Measurements from ENCODE around the gene NME9. TPM values are rescaled to one million over a fixed set of nuclear protein-coding genes. Genes with fewer than 3 reads are reported as not detected.
A peak's percentile ranks its signal among the peaks of the same experiment; 100 is the strongest.

NME9 gene
- total RNA-seq, 4 donors from 2014 or later, result 0.48 TPM; not detected in 3

DNA sequence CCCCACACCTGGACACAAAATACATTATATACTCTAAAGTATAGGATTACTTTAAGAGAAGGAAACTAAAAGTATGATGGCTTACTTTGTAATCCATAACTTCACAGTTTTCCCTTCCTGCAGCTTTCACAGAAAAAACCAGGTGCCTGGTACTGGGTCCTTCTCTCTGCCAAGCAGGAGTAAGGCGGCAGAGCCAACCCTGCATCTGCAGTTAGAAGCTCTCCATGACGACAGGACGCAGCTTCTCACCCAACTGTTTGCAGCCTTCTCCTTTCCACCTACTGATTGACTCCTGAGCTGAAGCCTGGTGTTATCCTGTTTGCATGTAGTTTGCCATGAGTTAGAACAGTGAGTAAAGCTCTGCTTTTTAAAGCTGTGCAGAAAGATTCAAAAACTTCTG is 25.4 kb upstream of the NME9 start:
- DNase-seq (ENCODE audit: low spot score) (no peak), ATAC-seq (ENCODE audit: low FRiP score) (no peak)
- TF ChIP-seq, protein P1, sequence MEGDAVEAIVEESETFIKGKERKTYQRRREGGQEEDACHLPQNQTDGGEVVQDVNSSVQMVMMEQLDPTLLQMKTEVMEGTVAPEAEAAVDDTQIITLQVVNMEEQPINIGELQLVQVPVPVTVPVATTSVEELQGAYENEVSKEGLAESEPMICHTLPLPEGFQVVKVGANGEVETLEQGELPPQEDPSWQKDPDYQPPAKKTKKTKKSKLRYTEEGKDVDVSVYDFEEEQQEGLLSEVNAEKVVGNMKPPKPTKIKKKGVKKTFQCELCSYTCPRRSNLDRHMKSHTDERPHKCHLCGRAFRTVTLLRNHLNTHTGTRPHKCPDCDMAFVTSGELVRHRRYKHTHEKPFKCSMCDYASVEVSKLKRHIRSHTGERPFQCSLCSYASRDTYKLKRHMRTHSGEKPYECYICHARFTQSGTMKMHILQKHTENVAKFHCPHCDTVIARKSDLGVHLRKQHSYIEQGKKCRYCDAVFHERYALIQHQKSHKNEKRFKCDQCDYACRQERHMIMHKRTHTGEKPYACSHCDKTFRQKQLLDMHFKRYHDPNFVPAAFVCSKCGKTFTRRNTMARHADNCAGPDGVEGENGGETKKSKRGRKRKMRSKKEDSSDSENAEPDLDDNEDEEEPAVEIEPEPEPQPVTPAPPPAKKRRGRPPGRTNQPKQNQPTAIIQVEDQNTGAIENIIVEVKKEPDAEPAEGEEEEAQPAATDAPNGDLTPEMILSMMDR (IDR thresholded peaks at IDR 0.05), result no peak

DNA sequence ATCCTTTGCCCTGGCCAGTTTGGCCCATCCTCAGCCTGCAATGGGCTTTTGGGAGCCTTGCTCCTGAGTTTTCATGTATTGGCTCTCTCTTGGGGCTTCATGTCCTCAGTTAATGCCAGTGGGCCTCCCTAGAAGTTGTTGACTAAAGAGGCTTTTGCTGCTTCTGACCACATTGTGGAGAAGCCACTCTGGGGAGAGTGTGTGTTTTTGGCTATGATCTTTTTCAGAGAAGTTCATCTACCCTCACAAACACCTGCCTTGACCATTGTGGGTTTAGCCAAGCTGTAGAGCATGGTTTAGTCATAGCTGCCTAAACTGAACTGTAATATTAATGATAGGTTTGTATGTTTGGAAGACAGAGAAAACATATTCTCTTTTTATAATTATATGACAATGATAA is 24.7 kb upstream of the NME9 start:
- no peak for DNase-seq (ENCODE audit: low spot score)
- TF ChIP-seq, protein P1 (IDR thresholded peaks at IDR 0.05), result no peak
- no peak for ATAC-seq (ENCODE audit: low FRiP score)

DNA sequence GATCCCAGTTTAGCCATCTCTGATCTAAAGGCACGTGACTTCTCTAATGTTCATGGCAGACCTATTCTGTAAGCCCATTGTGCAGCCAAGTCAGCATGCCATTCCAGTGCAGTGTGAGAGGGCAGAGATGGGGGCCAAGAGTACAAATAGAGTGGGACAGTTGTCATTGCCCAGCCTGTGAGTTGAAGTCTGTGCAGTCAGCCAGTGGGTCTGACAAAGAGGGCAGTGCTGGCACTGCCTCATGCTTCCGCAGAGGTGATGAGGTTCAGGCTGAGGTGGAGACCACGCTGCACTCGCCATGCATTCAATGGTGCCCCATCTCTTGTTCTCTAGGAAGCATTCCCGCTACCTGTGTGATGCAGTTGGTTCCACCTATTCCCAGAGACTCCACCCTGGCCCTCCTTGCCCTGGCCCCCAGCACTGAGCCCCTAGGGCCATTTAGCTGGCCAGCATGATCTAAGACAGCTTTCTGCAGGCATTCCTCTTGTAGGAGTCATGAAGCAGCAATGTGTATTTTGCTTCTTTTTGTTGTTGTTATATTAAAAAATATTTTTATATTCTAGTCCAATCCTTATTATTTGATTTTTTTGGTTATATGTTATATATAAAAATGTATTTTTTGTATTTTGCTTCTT is 22.4 kb upstream of the NME9 start:
- TF ChIP-seq, protein P1 (IDR thresholded peaks at IDR 0.05), result no peak
- DNase-seq (ENCODE audit: low spot score), result no peak
- ATAC-seq (ENCODE audit: low FRiP score), result no peak

DNA sequence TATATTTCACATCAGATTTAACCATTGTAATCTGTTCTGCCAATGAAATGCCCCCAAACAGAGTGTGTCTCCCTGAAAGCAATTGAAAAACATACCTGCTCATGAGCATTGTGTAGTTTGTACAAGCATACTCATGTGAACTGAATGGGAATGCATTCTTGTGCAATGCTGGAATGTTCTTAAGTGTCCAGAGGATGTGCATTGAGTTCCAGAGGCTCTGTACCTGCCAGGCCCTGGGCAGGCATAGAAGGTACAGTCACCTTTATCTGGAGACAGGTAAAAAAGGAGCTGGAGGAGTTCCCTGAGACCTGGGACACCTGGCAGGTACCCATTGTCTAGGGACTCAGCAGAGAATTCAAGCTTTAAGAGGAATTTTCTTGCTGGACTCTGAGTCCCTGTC is 21.5 kb upstream of the NME9 start:
- no peak for ATAC-seq (ENCODE audit: low FRiP score)
- no peak for DNase-seq (ENCODE audit: low spot score)
- TF ChIP-seq, protein P1 (IDR thresholded peaks at IDR 0.05), result no peak

- TF ChIP-seq, protein P1 (IDR thresholded peaks at IDR 0.05), result no peak
- DNase-seq (ENCODE audit: low spot score) (no peak), ATAC-seq (ENCODE audit: low FRiP score) (no peak)
These were observed 20.4 kb upstream of the NME9 start for GRCh38 chr3:138349926-138350665.

- DNase-seq (ENCODE audit: low spot score) (no peak), ATAC-seq (ENCODE audit: low FRiP score) (peak; percentile 17)
- TF ChIP-seq, protein P1 (IDR thresholded peaks at IDR 0.05), result no peak
These were observed 19.4 kb upstream of the NME9 start for GRCh38 chr3:138348754-138349739.

Measured in omental fat pad (tissue), 4 donors.